PC-3 (cell line): ENCODE measurements around the gene ERO1B. TPM values are rescaled to one million over a fixed set of nuclear protein-coding genes. Genes with fewer than 3 reads are reported as not detected.

Experiments
- ATAC-seq: fragments of 200-7000 bp; cut with Tn5 transposase; 2 replicates; pipeline ENCODE4 v1.9.1; 2020; ENCODE audit warnings: mild to moderate bottlenecking, moderate library complexity
- BruUV-seq: library from RNA; stranded (reverse); fragments of 400-500 nt; replicated peaks from 2 replicates; lab custom pipeline; 2021; lab: Mats Ljungman, UMichigan
- CTCF ChIA-PET: fragments of 300-600 bp; sonication (Branson Sonifier 250); formaldehyde crosslinking; loops from one replicate; lab custom pipeline; 2022; ENCODE audit warnings: antibody characterized with exemption; lab: Charles Lee
- POLR2A ChIA-PET: fragments of 300-600 bp; sonication (Branson Sonifier 250); formaldehyde crosslinking; loops from one replicate; lab custom pipeline; 2022; ENCODE audit warnings: antibody characterized with exemption; ENCODE audit not compliant: unreplicated experiment; lab: Charles Lee
- DNase-seq: peaks from one replicate; pipeline ENCODE4 v3.0.0-alpha.2; 2015
- H2AFZ ChIP-seq: fragments of 300-600 bp; sonication (generic); 2 replicates; pipeline ENCODE4 v1.6.0; 2016; ENCODE audit warnings: antibody characterized with exemption, low read length
- H3F3A ChIP-seq: fragments of 300-600 bp; sonication (generic); one replicate; pipeline ENCODE4 v1.6.0; 2017; ENCODE audit warnings: antibody characterized with exemption, low read length, control low read depth, mild to moderate bottlenecking; ENCODE audit not compliant: unreplicated experiment
- H3K27ac ChIP-seq: fragments of 300-600 bp; sonication (generic); 2 replicates; pipeline ENCODE4 v1.5.1; 2016; ENCODE audit warnings: mild to moderate bottlenecking, low read length
- H3K27me3 ChIP-seq: fragments of 300-600 bp; sonication (generic); 2 replicates; pipeline ENCODE4 v1.6.1; 2016; ENCODE audit warnings: low read length, mixed read lengths
- H3K36me3 ChIP-seq: fragments of 300-600 bp; sonication (generic); 2 replicates; pipeline ENCODE4 v1.6.1; 2016; ENCODE audit warnings: low read depth, mixed run types, low read length, mixed read lengths
- H3K4me1 ChIP-seq: fragments of 300-600 bp; sonication (generic); 2 replicates; pipeline ENCODE4 v1.5.1; 2016; ENCODE audit warnings: low read length; ENCODE audit not compliant: insufficient read depth
- H3K4me2 ChIP-seq: fragments of 300-600 bp; sonication (generic); 2 replicates; pipeline ENCODE4 v1.6.0; 2016; ENCODE audit warnings: low read length
- H3K4me3 ChIP-seq: fragments of 300-600 bp; sonication (generic); 2 replicates; pipeline ENCODE4 v1.5.1; 2016; ENCODE audit warnings: mild to moderate bottlenecking, low read length, mixed read lengths
- H3K79me2 ChIP-seq: fragments of 300-600 bp; sonication (generic); 2 replicates; pipeline ENCODE4 v1.6.1; 2017; ENCODE audit warnings: low read length, mixed read lengths
- H3K9ac ChIP-seq: fragments of 300-600 bp; sonication (generic); 2 replicates; pipeline ENCODE4 v1.6.0; 2016; ENCODE audit warnings: mild to moderate bottlenecking, low read length
- H3K9me2 ChIP-seq: fragments of 300-600 bp; sonication (generic); replicated peaks from 2 replicates; pipeline ENCODE4 v1.6.1; 2016; ENCODE audit warnings: mixed run types, low read length, mixed read lengths
- H3K9me3 ChIP-seq: fragments of 300-600 bp; sonication (generic); 2 replicates; pipeline ENCODE4 v1.6.1; 2016; ENCODE audit warnings: low read length, mixed read lengths
- H4K20me1 ChIP-seq: fragments of 300-600 bp; sonication (generic); 2 replicates; pipeline ENCODE4 v1.6.1; 2016; ENCODE audit warnings: low read length, mixed read lengths
- CTCF ChIP-seq: fragments of 300-600 bp; sonication (generic); conservative IDR thresholded peaks from 2 replicates; pipeline ENCODE4 v1.5.1; 2017; ENCODE audit warnings: antibody characterized with exemption, low read depth, mild to moderate bottlenecking, low read length
- EZH2 ChIP-seq: fragments of 300-600 bp; sonication (generic); IDR thresholded peaks from one replicate; pipeline ENCODE4 v1.6.1; 2017; ENCODE audit warnings: antibody characterized with exemption, mild to moderate bottlenecking, low read length; ENCODE audit not compliant: unreplicated experiment
- EZH2phosphoT487 ChIP-seq: fragments of 300-600 bp; sonication (generic); IDR thresholded peaks from 2 replicates; pipeline ENCODE4 v1.6.1; 2018; ENCODE audit warnings: mild to moderate bottlenecking, antibody characterized with exemption, low read length, borderline replicate concordance
- intact Hi-C: fragments of 100-400 bp; cut with micrococcal nuclease; formaldehyde crosslinking; loops from 2 replicates; pipeline ENCODE4 v1.9.0; 2023
- total RNA-seq: library from RNA; depleted of rRNA; stranded (reverse); fragments of >200 nt; gene quantifications from 2 replicates; pipeline ENCODE4 v1.2.3, GENCODE V29; 2014

Gene ERO1B
- total RNA-seq, 1 experiment from 2014 or later, result 0.95 TPM

DNA sequence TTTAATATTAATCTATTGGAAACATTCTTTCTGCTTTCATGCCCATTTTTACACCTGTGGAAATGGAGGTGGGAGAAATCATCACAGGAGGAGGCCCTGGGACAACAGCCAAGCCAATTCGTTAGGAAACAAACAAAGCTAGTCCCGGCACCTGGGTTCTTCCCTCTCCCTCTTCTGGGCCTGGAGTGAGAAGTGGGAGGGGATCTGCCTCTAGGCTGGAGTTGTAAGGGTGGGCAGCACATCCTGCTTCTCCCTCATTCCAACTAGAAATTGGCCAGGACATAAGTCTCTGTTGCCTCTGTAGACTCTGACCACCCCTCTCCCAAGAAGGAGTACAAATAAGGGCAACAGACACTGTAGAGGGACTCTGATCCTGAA lies 20.2 kb upstream of the ERO1B start:
- Histone ChIP-seq H2AFZ (no peak overlapping the region), H3K36me3 (no peaks in the 10 kb centered on the region), H3K4me3 (no peak overlapping the region), H3K9me2 (no peaks in the 10 kb centered on the region), H3K27ac (no peak overlapping the region), H3K9ac (no peak overlapping the region), H3F3A (no peaks in the 10 kb centered on the region), H3K9me3 (no peaks in the 10 kb centered on the region), H4K20me1 (no peaks in the 10 kb centered on the region), H3K27me3 (no peaks in the 10 kb centered on the region), H3K79me2 (no peaks in the 10 kb centered on the region), H3K4me1 (no peaks in the 10 kb centered on the region), H3K4me2 (no peak overlapping the region)
- no TSS peak for BruUV-seq
- intact Hi-C loops, result no loop called here
- CTCF ChIA-PET, result no interaction called here
- DNase-seq (no peak), ATAC-seq (no peak)
- TF ChIP-seq CTCF, result no peak
- no peak for TF ChIP-seq EZH2
- no peak for TF ChIP-seq EZH2phosphoT487
- POLR2A ChIA-PET, result no interaction called here

DNA sequence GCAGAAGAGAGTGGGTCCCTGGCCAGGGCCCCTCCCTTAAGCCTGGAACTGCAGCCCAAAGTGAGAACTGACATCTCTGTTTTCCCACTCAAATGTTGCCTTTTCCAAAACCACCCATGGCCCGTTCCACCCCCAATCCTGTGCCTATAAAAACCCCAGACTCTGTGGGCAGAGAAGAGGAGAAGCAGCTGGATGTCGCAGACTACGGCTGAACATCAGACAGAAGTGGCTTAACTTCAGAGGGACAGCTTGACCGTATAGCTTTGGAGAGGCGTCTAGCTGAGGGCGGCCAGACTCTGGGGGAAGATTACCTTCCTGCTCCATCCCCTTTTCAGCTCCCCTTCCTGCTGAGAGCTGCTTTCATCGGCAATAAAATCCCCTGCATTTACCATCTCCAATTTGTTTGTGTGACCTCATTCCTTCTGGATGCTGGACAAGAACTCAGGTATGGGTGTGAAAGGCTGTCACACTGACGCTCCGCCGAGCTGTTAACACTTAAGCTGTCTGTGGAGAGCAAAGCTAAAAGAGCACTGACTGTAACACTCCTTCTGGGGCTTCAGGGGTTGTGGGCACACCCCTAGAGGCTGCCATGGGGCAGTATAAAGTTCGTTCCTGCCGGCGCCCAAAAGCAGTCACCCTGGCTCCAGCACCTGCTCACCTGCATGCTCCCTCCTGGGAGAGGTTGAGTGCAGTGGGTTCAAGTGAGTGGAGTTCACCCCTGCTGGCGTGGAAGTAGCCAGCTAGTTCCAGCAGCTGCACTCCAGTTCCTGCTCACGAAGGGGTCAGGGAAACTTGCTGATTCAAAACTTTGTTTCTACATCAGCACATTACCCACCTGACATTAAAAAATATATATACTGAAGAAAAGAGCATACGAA lies 19.6 kb upstream of the ERO1B start:
- H3K4me1 ChIP-seq, result no peaks in the 10 kb centered on the region
- H3K36me3 ChIP-seq, result no peaks in the 10 kb centered on the region
- ATAC-seq, result no peak
- ChIA-PET CTCF (no interaction called here), POLR2A (no interaction called here)
- H3K9ac ChIP-seq, result no peak overlapping the region
- no peaks in the 10 kb centered on the region for H3K79me2 ChIP-seq
- no peaks in the 10 kb centered on the region for H3K9me2 ChIP-seq
- H3K9me3 ChIP-seq, result no peaks in the 10 kb centered on the region
- intact Hi-C loops, result no loop called here
- H2AFZ ChIP-seq, result no peak overlapping the region
- no peak overlapping the region for H3K4me3 ChIP-seq
- H3F3A ChIP-seq, result no peaks in the 10 kb centered on the region
- H4K20me1 ChIP-seq, result no peaks in the 10 kb centered on the region
- BruUV-seq, result no TSS peak
- no peak overlapping the region for H3K27ac ChIP-seq
- H3K27me3 ChIP-seq, result no peaks in the 10 kb centered on the region
- TF ChIP-seq EZH2phosphoT487, result no peak
- no peak for TF ChIP-seq EZH2
- TF ChIP-seq CTCF, result no peak
- H3K4me2 ChIP-seq, result no peak overlapping the region
- DNase-seq, result no peak

DNA sequence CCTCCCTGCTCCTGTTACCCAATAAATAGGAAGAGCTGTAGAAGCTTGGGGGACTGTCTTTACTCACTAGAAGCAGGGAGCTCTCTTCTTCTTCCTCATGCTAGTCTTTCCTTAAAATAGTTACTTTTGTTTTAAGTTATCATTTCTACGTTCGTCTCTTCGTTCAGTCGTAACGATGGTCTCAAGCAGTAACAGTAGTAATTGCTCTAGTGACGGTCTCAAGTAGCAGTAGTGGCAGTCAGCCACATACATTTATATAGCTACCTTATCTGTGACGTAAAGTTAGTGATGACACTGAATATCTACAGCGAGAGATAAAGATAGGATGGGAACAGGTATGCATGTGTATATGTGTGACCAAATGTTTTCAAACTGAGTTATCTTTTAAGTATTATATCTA lies 15.4 kb upstream of the ERO1B start:
- TF ChIP-seq EZH2 (no peak), CTCF (no peak), EZH2phosphoT487 (no peak)
- Histone ChIP-seq H3F3A (no peaks in the 10 kb centered on the region), H3K27ac (no peak overlapping the region), H3K4me3 (no peak overlapping the region), H3K4me1 (no peaks in the 10 kb centered on the region), H3K36me3 (no peaks in the 10 kb centered on the region), H2AFZ (no peak overlapping the region), H3K79me2 (no peaks in the 10 kb centered on the region), H3K4me2 (no peak overlapping the region), H3K9me2 (no peaks in the 10 kb centered on the region), H3K27me3 (no peaks in the 10 kb centered on the region), H3K9ac (no peak overlapping the region), H3K9me3 (no peaks in the 10 kb centered on the region), H4K20me1 (no peaks in the 10 kb centered on the region)
- intact Hi-C loops, result no loop called here
- BruUV-seq, result no TSS peak
- ATAC-seq, result no peak
- CTCF ChIA-PET, result no interaction called here
- DNase-seq, result no peak
- POLR2A ChIA-PET, result no interaction called here
